Liver (tissue), 9 donors: ENCODE measurements around the gene NRN1. TPM values are rescaled to one million over a fixed set of nuclear protein-coding genes. Genes with fewer than 3 reads are reported as not detected.

Source experiments
- DNase-seq: peaks from one replicate; pipeline ENCODE4 v3.0.0-alpha.2; 2017; ENCODE audit warnings: low spot score
- H3K27ac ChIP-seq, 2 donors: one replicate each; pipeline ENCODE4 v1.7.0; 2013; ENCODE audit warnings: inconsistent platforms in 2 of 2, low read length in 2 of 2, control low read depth in 1 of 2, low read depth in 1 of 2, mild to moderate bottlenecking in 1 of 2
- H3K27me3 ChIP-seq, 4 donors: one replicate each; pipeline versions ENCODE4 v1.6.1 to v1.7.0; 2013; ENCODE audit warnings: low read length in 3 of 4, inconsistent platforms in 1 of 4, mild to moderate bottlenecking in 1 of 4, moderate library complexity in 1 of 4; ENCODE audit not compliant: control insufficient read depth in 4 of 4, insufficient read depth in 4 of 4
- H3K36me3 ChIP-seq, 4 donors: one replicate each; pipeline versions ENCODE4 v1.6.1 to v1.7.0; 2013; ENCODE audit warnings: low read length in 3 of 4, mild to moderate bottlenecking in 3 of 4, low read depth in 1 of 4, moderate library complexity in 1 of 4; ENCODE audit not compliant: control insufficient read depth in 4 of 4, insufficient read depth in 3 of 4
- H3K4me1 ChIP-seq, 4 donors: one replicate each; pipeline versions ENCODE4 v1.6.1 to v1.7.0; 2013; ENCODE audit warnings: low read length in 3 of 4, mild to moderate bottlenecking in 3 of 4, moderate library complexity in 1 of 4; ENCODE audit not compliant: control insufficient read depth in 4 of 4, insufficient read depth in 4 of 4
- H3K4me3 ChIP-seq, 3 donors: one replicate each; pipeline versions ENCODE4 v1.6.1 to v1.7.0; 2013; ENCODE audit warnings: low read length in 3 of 3, control low read depth in 1 of 3, low read depth in 1 of 3, mild to moderate bottlenecking in 1 of 3
- H3K9ac ChIP-seq, 2 donors: one replicate each; pipeline ENCODE4 v1.7.0; 2013; ENCODE audit warnings: low read length in 2 of 2, mild to moderate bottlenecking in 2 of 2, moderate library complexity in 2 of 2, control low read depth in 1 of 2, low read depth in 1 of 2
- H3K9me3 ChIP-seq, 4 donors: one replicate each; pipeline versions ENCODE4 v1.6.1 to v1.7.0; 2013; ENCODE audit warnings: low read length in 3 of 4; ENCODE audit not compliant: control insufficient read depth in 4 of 4
- EGR1 ChIP-seq, 2 donors: IDR thresholded peaks; 2 replicates each; pipeline ENCODE4 v1.6.1; 2016 to 2018; ENCODE audit warnings: antibody characterized with exemption in 2 of 2, low read depth in 2 of 2
- FOXA1 ChIP-seq: IDR thresholded peaks from 2 replicates; pipeline ENCODE4 v1.6.1; 2016; ENCODE audit warnings: antibody characterized with exemption
- FOXA2 ChIP-seq: IDR thresholded peaks from 2 replicates; pipeline ENCODE4 v1.6.1; 2016; ENCODE audit warnings: antibody characterized with exemption
- GABPA ChIP-seq, 2 donors: IDR thresholded peaks in 1 of 2; conservative IDR thresholded peaks in 1 of 2; 2 replicates each; pipeline ENCODE4 v1.6.1; 2016; ENCODE audit warnings: antibody characterized with exemption in 2 of 2, mild to moderate bottlenecking in 1 of 2, moderate library complexity in 1 of 2
- HNF4A ChIP-seq, 2 donors: conservative IDR thresholded peaks; 2 replicates each; pipeline ENCODE4 v1.6.1; 2016; ENCODE audit warnings: antibody characterized with exemption in 2 of 2, mild to moderate bottlenecking in 2 of 2
- HNF4G ChIP-seq: IDR thresholded peaks from 2 replicates; pipeline ENCODE4 v1.6.1; 2016; ENCODE audit warnings: antibody characterized with exemption
- JUND ChIP-seq, 2 donors: IDR thresholded peaks; 2 replicates each; pipeline ENCODE4 v1.6.1; 2016; ENCODE audit warnings: antibody characterized with exemption in 2 of 2
- NR2F2 ChIP-seq: IDR thresholded peaks from 2 replicates; pipeline ENCODE4 v1.6.1; 2016; ENCODE audit warnings: antibody characterized with exemption
- RAD21 ChIP-seq, 2 donors: IDR thresholded peaks; 2 replicates each; pipeline ENCODE4 v1.6.1; 2016; ENCODE audit warnings: antibody characterized with exemption in 2 of 2, mild to moderate bottlenecking in 2 of 2
- RXRA ChIP-seq, 2 donors: IDR thresholded peaks; 2 replicates each; pipeline ENCODE4 v1.6.1; 2017 to 2018; ENCODE audit warnings: antibody characterized with exemption in 2 of 2, mild to moderate bottlenecking in 1 of 2
- SP1 ChIP-seq: IDR thresholded peaks from 2 replicates; pipeline ENCODE4 v1.6.1; 2018; ENCODE audit warnings: antibody characterized with exemption, mild to moderate bottlenecking
- TAF1 ChIP-seq: conservative IDR thresholded peaks from 2 replicates; pipeline ENCODE4 v1.6.1; 2016; ENCODE audit warnings: antibody characterized with exemption, mild to moderate bottlenecking
- YY1 ChIP-seq: IDR thresholded peaks from 2 replicates; pipeline ENCODE4 v1.6.1; 2016; ENCODE audit warnings: antibody characterized with exemption, mild to moderate bottlenecking
- WGBS: extraction: QIAGEN DNeasy Blood & Tissue Kit; methylation state at CpG from one replicate; pipeline ENCODE4 v1.1.7; 2013; 5-methylcytosine and 5-hydroxymethylcytosine counted together
- polyA plus RNA-seq, 2 donors: library from polyadenylated mRNA; stranded (reverse) in 1 of 2; unstranded in 1 of 2; fragments of 200-250 nt in 1 of 2; fragments of >200 nt in 1 of 2; fragmentation: Nextera tagmentation in 1 of 2; extraction: Ambion mirVana in 1 of 2; gene quantifications; one replicate each; pipeline versions ENCODE4 v1.2.1 to v1.2.3, GENCODE V29; 2013 to 2015
- total RNA-seq, 2 donors: library from RNA; depleted of rRNA; stranded (reverse); fragments of >200 nt; gene quantifications; one replicate each; pipeline ENCODE4 v1.2.3, GENCODE V29; 2014
- TF ChIP-seq, protein P1 (sequence below): fragments of 150-350 bp; IDR thresholded peaks from 2 replicates; pipeline ENCODE4 v1.5.1; 2017; ENCODE audit warnings: improper control_type of control experiment, low read depth, low read length; ENCODE audit not compliant: missing input control
- TF ChIP-seq, protein P2 (sequence below): IDR thresholded peaks from 2 replicates; pipeline ENCODE4 v1.6.1; 2016; ENCODE audit warnings: antibody characterized with exemption
- TF ChIP-seq, protein P3 (sequence below): IDR thresholded peaks from 2 replicates; pipeline ENCODE4 v1.6.1; 2016; ENCODE audit warnings: antibody characterized with exemption
- TF ChIP-seq, protein P4 (sequence below): IDR thresholded peaks from 2 replicates; pipeline ENCODE4 v1.6.1; 2016; ENCODE audit warnings: antibody characterized with exemption, mild to moderate bottlenecking
- donor health status: healthy.
- donor health status: healthy.
- donor health status: healthy.
- donor health status: healthy.
- donor health status: healthy.

NRN1 gene
- total and polyA plus RNA-seq, 4 donors, result 1.2 to 2.9 (median 1.6) TPM

DNA sequence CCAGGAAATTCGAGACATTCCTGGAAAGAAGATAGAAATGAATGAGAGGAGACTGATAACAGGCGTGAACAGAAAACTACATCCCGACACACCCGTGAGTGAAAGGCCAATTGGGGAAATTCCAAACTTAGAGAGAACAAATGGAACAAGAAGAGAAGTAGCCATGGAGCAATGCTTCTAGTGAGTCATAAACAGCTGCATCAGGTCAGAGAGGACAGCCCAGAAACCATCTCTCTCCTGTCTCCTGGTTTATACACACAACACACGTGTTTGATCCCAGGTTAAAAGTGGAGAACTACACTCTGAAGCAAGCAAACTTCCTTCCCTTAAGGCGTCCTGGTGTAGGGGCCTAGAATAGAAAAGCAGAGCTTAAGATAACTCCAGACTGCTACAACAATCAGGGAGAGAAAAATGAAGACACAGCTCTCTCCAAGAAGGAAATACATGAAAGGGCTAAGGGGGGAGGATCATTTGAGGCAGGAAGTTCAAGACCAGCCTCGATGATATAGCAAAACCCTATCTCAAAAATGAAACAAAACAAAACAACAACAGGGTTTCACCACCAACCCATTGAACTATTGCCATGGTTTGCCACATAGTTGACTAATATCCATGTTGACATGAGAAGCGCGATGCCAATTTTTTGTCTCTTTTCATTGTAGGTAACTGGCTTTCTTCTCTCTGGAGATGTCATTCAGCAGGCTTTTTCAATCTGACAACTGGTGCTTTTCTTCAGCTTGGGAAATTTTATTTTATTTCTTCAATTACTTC is 26.9 kb downstream of the NRN1 start:
- no peaks in the 10 kb centered on the region for H3K4me1 ChIP-seq
- no peak for DNase-seq
- 60% methylated on average over 9 of the region's 9 CpGs for WGBS
- H3K9ac ChIP-seq, result no peak overlapping the region
- TF ChIP-seq TAF1 (no peak), RXRA (IDR thresholded peaks at IDR 0.05) (no peak), HNF4G (no peak), GABPA (IDR thresholded peaks at IDR 0.05 in 1 of 2, conservative IDR thresholded peaks at IDR 0.05 in 1 of 2) (no peak), SP1 (no peak), NR2F2 (no peak), JUND (IDR thresholded peaks at IDR 0.05) (no peak), RAD21 (IDR thresholded peaks at IDR 0.05) (no peak), YY1 (no peak), FOXA2 (no peak), HNF4A (conservative IDR thresholded peaks at IDR 0.05) (no peak), FOXA1 (no peak), EGR1 (IDR thresholded peaks at IDR 0.05; ENCODE audit: low read depth in 2 of 2) (no peak)
- TF ChIP-seq, protein P1, sequence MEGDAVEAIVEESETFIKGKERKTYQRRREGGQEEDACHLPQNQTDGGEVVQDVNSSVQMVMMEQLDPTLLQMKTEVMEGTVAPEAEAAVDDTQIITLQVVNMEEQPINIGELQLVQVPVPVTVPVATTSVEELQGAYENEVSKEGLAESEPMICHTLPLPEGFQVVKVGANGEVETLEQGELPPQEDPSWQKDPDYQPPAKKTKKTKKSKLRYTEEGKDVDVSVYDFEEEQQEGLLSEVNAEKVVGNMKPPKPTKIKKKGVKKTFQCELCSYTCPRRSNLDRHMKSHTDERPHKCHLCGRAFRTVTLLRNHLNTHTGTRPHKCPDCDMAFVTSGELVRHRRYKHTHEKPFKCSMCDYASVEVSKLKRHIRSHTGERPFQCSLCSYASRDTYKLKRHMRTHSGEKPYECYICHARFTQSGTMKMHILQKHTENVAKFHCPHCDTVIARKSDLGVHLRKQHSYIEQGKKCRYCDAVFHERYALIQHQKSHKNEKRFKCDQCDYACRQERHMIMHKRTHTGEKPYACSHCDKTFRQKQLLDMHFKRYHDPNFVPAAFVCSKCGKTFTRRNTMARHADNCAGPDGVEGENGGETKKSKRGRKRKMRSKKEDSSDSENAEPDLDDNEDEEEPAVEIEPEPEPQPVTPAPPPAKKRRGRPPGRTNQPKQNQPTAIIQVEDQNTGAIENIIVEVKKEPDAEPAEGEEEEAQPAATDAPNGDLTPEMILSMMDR, result no peak
- TF ChIP-seq, protein P2, sequence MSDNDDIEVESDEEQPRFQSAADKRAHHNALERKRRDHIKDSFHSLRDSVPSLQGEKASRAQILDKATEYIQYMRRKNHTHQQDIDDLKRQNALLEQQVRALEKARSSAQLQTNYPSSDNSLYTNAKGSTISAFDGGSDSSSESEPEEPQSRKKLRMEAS, result no peak
- TF ChIP-seq, protein P3, sequence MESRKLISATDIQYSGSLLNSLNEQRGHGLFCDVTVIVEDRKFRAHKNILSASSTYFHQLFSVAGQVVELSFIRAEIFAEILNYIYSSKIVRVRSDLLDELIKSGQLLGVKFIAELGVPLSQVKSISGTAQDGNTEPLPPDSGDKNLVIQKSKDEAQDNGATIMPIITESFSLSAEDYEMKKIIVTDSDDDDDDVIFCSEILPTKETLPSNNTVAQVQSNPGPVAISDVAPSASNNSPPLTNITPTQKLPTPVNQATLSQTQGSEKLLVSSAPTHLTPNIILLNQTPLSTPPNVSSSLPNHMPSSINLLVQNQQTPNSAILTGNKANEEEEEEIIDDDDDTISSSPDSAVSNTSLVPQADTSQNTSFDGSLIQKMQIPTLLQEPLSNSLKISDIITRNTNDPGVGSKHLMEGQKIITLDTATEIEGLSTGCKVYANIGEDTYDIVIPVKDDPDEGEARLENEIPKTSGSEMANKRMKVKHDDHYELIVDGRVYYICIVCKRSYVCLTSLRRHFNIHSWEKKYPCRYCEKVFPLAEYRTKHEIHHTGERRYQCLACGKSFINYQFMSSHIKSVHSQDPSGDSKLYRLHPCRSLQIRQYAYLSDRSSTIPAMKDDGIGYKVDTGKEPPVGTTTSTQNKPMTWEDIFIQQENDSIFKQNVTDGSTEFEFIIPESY, result no peak
- TF ChIP-seq, protein P4, sequence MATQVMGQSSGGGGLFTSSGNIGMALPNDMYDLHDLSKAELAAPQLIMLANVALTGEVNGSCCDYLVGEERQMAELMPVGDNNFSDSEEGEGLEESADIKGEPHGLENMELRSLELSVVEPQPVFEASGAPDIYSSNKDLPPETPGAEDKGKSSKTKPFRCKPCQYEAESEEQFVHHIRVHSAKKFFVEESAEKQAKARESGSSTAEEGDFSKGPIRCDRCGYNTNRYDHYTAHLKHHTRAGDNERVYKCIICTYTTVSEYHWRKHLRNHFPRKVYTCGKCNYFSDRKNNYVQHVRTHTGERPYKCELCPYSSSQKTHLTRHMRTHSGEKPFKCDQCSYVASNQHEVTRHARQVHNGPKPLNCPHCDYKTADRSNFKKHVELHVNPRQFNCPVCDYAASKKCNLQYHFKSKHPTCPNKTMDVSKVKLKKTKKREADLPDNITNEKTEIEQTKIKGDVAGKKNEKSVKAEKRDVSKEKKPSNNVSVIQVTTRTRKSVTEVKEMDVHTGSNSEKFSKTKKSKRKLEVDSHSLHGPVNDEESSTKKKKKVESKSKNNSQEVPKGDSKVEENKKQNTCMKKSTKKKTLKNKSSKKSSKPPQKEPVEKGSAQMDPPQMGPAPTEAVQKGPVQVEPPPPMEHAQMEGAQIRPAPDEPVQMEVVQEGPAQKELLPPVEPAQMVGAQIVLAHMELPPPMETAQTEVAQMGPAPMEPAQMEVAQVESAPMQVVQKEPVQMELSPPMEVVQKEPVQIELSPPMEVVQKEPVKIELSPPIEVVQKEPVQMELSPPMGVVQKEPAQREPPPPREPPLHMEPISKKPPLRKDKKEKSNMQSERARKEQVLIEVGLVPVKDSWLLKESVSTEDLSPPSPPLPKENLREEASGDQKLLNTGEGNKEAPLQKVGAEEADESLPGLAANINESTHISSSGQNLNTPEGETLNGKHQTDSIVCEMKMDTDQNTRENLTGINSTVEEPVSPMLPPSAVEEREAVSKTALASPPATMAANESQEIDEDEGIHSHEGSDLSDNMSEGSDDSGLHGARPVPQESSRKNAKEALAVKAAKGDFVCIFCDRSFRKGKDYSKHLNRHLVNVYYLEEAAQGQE, result no peak
- H3K4me3 ChIP-seq, result no peak overlapping the region
- H3K27ac ChIP-seq, result no peak overlapping the region
- peaks cover 0 to 1% (median 0%) of the 10 kb centered on the region in 4 donors for H3K9me3 ChIP-seq
- H3K36me3 ChIP-seq, result no peaks in the 10 kb centered on the region
- H3K27me3 ChIP-seq, result no peaks in the 10 kb centered on the region
